H9 (cell line): Measurements from ENCODE around the gene SGMS2. TPM values are rescaled to one million over a fixed set of nuclear protein-coding genes. Genes with fewer than 3 reads are reported as not detected.

Source experiments
- DNase-seq: peaks from one replicate; pipeline ENCODE4 v3.0.0-alpha.2; 2017
- H2AFZ ChIP-seq: one replicate; pipeline ENCODE4 v1.6.1; 2013; ENCODE audit warnings: mild to moderate bottlenecking, low read length, control low read depth, moderate library complexity
- H2AK5ac ChIP-seq: 2 replicates; pipeline ENCODE4 v1.6.1; 2013; ENCODE audit warnings: low read length, control low read depth, mixed read lengths; ENCODE audit not compliant: insufficient read length
- H2BK120ac ChIP-seq: one replicate; pipeline ENCODE4 v1.6.1; 2013; ENCODE audit warnings: low read depth, mild to moderate bottlenecking, low read length, control low read depth, inconsistent platforms; ENCODE audit not compliant: poor library complexity, severe bottlenecking
- H2BK12ac ChIP-seq: 2 replicates; pipeline ENCODE4 v1.6.1; 2013; ENCODE audit warnings: low read length, control low read depth, mixed read lengths, low read depth; ENCODE audit not compliant: insufficient read length
- H2BK15ac ChIP-seq: 2 replicates; pipeline ENCODE4 v1.6.1; 2013; ENCODE audit warnings: low read depth, low read length, control low read depth
- H2BK20ac ChIP-seq: one replicate; pipeline ENCODE4 v1.6.1; 2013; ENCODE audit warnings: low read depth, mild to moderate bottlenecking, low read length, control low read depth, inconsistent platforms; ENCODE audit not compliant: poor library complexity, severe bottlenecking
- H2BK5ac ChIP-seq: 2 replicates; pipeline ENCODE4 v1.6.1; 2013; ENCODE audit warnings: low read length, control low read depth, mixed read lengths; ENCODE audit not compliant: insufficient read length
- H3K14ac ChIP-seq: 2 replicates; pipeline ENCODE4 v1.6.1; 2013; ENCODE audit warnings: low read length, control low read depth; ENCODE audit not compliant: insufficient read depth
- H3K18ac ChIP-seq: 2 replicates; pipeline ENCODE4 v1.6.1; 2013; ENCODE audit warnings: low read depth, mild to moderate bottlenecking, mixed read lengths, low read length, control low read depth; ENCODE audit not compliant: insufficient read length
- H3K23ac ChIP-seq: 2 replicates; pipeline ENCODE4 v1.6.1; 2013; ENCODE audit warnings: low read length, control low read depth, mixed read lengths, low read depth; ENCODE audit not compliant: insufficient read length
- H3K23me2 ChIP-seq: 2 replicates; pipeline ENCODE4 v1.6.1; 2013; ENCODE audit warnings: low read depth, mild to moderate bottlenecking, mixed read lengths, low read length, control low read depth; ENCODE audit not compliant: insufficient read length, poor library complexity, severe bottlenecking
- H3K27ac ChIP-seq: 2 replicates; pipeline ENCODE4 v1.5.1; 2013; ENCODE audit warnings: low read length, control low read depth, mixed read lengths, low read depth; ENCODE audit not compliant: insufficient read length
- H3K27me3 ChIP-seq: 2 replicates; pipeline ENCODE4 v1.6.1; 2013; ENCODE audit warnings: low read length, control low read depth, inconsistent platforms; ENCODE audit not compliant: insufficient read depth
- H3K4ac ChIP-seq: 2 replicates; pipeline ENCODE4 v1.6.1; 2013; ENCODE audit warnings: low read depth, mild to moderate bottlenecking, control low read depth, inconsistent platforms, low read length, moderate library complexity
- H3K4me1 ChIP-seq: 2 replicates; pipeline ENCODE4 v1.6.1; 2013; ENCODE audit warnings: low read length, control low read depth, inconsistent platforms; ENCODE audit not compliant: insufficient read depth
- H3K4me2 ChIP-seq: 2 replicates; pipeline ENCODE4 v1.6.1; 2013; ENCODE audit warnings: low read length, control low read depth, mixed read lengths; ENCODE audit not compliant: insufficient read length, insufficient read depth
- H3K56ac ChIP-seq: 2 replicates; pipeline ENCODE4 v1.6.1; 2013; ENCODE audit warnings: low read depth, mild to moderate bottlenecking, mixed read lengths, low read length, control low read depth; ENCODE audit not compliant: insufficient read length
- H3K79me1 ChIP-seq: 2 replicates; pipeline ENCODE4 v1.6.1; 2013; ENCODE audit warnings: low read depth, mild to moderate bottlenecking, moderate library complexity, low read length, control low read depth, inconsistent platforms; ENCODE audit not compliant: insufficient read depth, poor library complexity, severe bottlenecking
- H3K79me2 ChIP-seq: 2 replicates; pipeline ENCODE4 v1.6.1; 2013; ENCODE audit warnings: low read length, control low read depth, inconsistent platforms; ENCODE audit not compliant: insufficient read depth
- H3K9ac ChIP-seq: 2 replicates; pipeline ENCODE4 v1.6.1; 2013; ENCODE audit warnings: low read length, control low read depth, mixed read lengths; ENCODE audit not compliant: insufficient read length; ENCODE audit errors: extremely low read depth
- H3K9me3 ChIP-seq: one replicate; pipeline ENCODE4 v1.6.1; 2013; ENCODE audit warnings: low read depth, low read length, inconsistent platforms; ENCODE audit not compliant: control insufficient read depth
- H3T11ph ChIP-seq: one replicate; pipeline ENCODE4 v1.6.1; 2013; ENCODE audit warnings: mild to moderate bottlenecking, low read length, control low read depth, inconsistent platforms
- H4K20me1 ChIP-seq: one replicate; pipeline ENCODE4 v1.6.1; 2013; ENCODE audit not compliant: control insufficient read depth, insufficient read length, insufficient read depth
- H4K5ac ChIP-seq: 2 replicates; pipeline ENCODE4 v1.6.1; 2013; ENCODE audit warnings: low read depth, mild to moderate bottlenecking, mixed read lengths, low read length, control low read depth; ENCODE audit not compliant: insufficient read length
- H4K8ac ChIP-seq: replicated peaks from 2 replicates; pipeline ENCODE4 v1.6.1; 2013; ENCODE audit warnings: low read length, control low read depth, mixed read lengths, low read depth; ENCODE audit not compliant: insufficient read length
- H4K91ac ChIP-seq: 2 replicates; pipeline ENCODE4 v1.6.1; 2013; ENCODE audit warnings: low read depth, mild to moderate bottlenecking, moderate library complexity, mixed read lengths, low read length, control low read depth; ENCODE audit not compliant: insufficient read length
- H3K27ac Mint-ChIP-seq, 3 experiments: 2 replicates in 2 of 3; 3 replicates in 1 of 3; pipeline ENCODE4 v1.8.0; 2020 to 2021; ENCODE audit warnings: mixed read lengths in 3 of 3, mild to moderate bottlenecking in 1 of 3, moderate library complexity in 1 of 3
- H3K27me3 Mint-ChIP-seq: 2 replicates; pipeline ENCODE4 v1.8.0; 2021; ENCODE audit warnings: low read depth, mild to moderate bottlenecking, moderate library complexity, mixed read lengths
- H3K36me3 Mint-ChIP-seq, 3 experiments: 2 replicates in 2 of 3; 3 replicates in 1 of 3; pipeline ENCODE4 v1.8.0; 2020 to 2021; ENCODE audit warnings: low read depth in 3 of 3, mixed read lengths in 3 of 3; ENCODE audit not compliant: insufficient read depth in 1 of 3
- H3K4me1 Mint-ChIP-seq, 2 experiments: 2 replicates each; pipeline ENCODE4 v1.8.0; 2020; ENCODE audit warnings: mixed read lengths in 2 of 2
- H3K4me3 Mint-ChIP-seq, 2 experiments: 2 replicates in 1 of 2; 3 replicates in 1 of 2; pipeline ENCODE4 v1.8.0; 2020 to 2021; ENCODE audit warnings: mild to moderate bottlenecking in 2 of 2, mixed read lengths in 2 of 2, moderate library complexity in 1 of 2
- H3K9me3 Mint-ChIP-seq, 2 experiments: 2 replicates in 1 of 2; 3 replicates in 1 of 2; pipeline ENCODE4 v1.8.0; 2020; ENCODE audit warnings: mild to moderate bottlenecking in 2 of 2, mixed read lengths in 2 of 2, moderate library complexity in 1 of 2
- WGBS: extraction: QIAGEN DNeasy Blood & Tissue Kit; methylation state at CpG from one replicate; pipeline ENCODE4 v1.1.7; 2013; ENCODE audit warnings: missing lambda C conversion rate, low lambda C conversion rate, mixed read lengths; ENCODE audit not compliant: insufficient read length; ENCODE audit errors: extremely low coverage; 5-methylcytosine and 5-hydroxymethylcytosine counted together
- total RNA-seq: library from RNA; stranded (reverse); gene quantifications from 2 replicates; pipeline ENCODE4 v1.2.1, GENCODE V29; 2021
- TF ChIP-seq, protein P1 (sequence below): fragments of 200-600 bp; sonication (generic); conservative IDR thresholded peaks from 3 replicates; pipeline ENCODE4 v1.8.0; 2021; ENCODE audit warnings: antibody characterized with exemption, mild to moderate bottlenecking

The SGMS2 gene
- total RNA-seq, 1 experiment from 2014 or later = 9.7 TPM

DNA sequence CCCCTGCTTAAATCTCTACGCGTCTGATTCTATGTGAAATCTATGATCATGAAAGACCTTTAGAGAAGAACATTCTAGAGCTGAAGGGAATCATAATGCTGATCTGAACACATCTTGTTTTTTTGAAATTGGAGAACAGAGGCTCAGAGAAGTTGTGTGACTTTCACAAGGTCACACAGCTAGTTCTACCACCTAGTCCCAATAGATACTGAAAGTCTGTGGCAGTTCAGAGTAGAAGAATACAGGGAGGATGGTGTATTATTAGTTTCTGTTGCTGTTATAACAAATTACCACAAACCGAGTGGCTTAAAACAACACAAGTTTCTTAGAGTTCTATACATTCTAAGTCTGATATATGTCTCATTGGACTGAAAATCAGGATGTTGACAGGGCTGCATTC, 121.1 kb downstream of the SGMS2 start:
- Mint-ChIP-seq H3K4me1 (no peaks in the 10 kb centered on the region), H3K27me3 (no peaks in the 10 kb centered on the region), H3K9me3 (no peaks in the 10 kb centered on the region), H3K27ac (no peak overlapping the region), H3K36me3 (peaks cover 7 to 47% (median 23%) of the 10 kb centered on the region in 3 experiments; a peak in 5 of 7 replicates), H3K4me3 (no peak overlapping the region)
- DNase-seq = no peak
- H2BK15ac ChIP-seq = no peak overlapping the region
- H3K56ac ChIP-seq = no peak overlapping the region
- H2BK5ac ChIP-seq = no peak overlapping the region
- no peak overlapping the region for H3K23ac ChIP-seq
- H3K9ac ChIP-seq = no peak overlapping the region
- H3K4me1 ChIP-seq = no peaks in the 10 kb centered on the region
- H2BK20ac ChIP-seq = no peak overlapping the region
- H3K79me1 ChIP-seq = no peaks in the 10 kb centered on the region
- H2AK5ac ChIP-seq = no peak overlapping the region
- no CpG with 5 or more reads among the region's 3 CpGs for WGBS
- no peaks in the 10 kb centered on the region for H4K20me1 ChIP-seq
- no peaks in the 10 kb centered on the region for H3K27me3 ChIP-seq
- no peaks in the 10 kb centered on the region for H3K9me3 ChIP-seq
- no peak overlapping the region for H4K5ac ChIP-seq
- no peaks in the 10 kb centered on the region for H3K23me2 ChIP-seq
- no peak overlapping the region for H2BK12ac ChIP-seq
- H2BK120ac ChIP-seq = no peak overlapping the region
- no peak overlapping the region for H3K4me2 ChIP-seq
- no peak overlapping the region for H3K4ac ChIP-seq
- no peak overlapping the region for H2AFZ ChIP-seq
- TF ChIP-seq, protein P1, sequence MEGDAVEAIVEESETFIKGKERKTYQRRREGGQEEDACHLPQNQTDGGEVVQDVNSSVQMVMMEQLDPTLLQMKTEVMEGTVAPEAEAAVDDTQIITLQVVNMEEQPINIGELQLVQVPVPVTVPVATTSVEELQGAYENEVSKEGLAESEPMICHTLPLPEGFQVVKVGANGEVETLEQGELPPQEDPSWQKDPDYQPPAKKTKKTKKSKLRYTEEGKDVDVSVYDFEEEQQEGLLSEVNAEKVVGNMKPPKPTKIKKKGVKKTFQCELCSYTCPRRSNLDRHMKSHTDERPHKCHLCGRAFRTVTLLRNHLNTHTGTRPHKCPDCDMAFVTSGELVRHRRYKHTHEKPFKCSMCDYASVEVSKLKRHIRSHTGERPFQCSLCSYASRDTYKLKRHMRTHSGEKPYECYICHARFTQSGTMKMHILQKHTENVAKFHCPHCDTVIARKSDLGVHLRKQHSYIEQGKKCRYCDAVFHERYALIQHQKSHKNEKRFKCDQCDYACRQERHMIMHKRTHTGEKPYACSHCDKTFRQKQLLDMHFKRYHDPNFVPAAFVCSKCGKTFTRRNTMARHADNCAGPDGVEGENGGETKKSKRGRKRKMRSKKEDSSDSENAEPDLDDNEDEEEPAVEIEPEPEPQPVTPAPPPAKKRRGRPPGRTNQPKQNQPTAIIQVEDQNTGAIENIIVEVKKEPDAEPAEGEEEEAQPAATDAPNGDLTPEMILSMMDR = no peak
- H3T11ph ChIP-seq = no peak overlapping the region
- no peak overlapping the region for H3K18ac ChIP-seq
- no peak overlapping the region for H4K8ac ChIP-seq
- H3K14ac ChIP-seq = no peak overlapping the region
- H3K27ac ChIP-seq = no peak overlapping the region
- H4K91ac ChIP-seq = no peak overlapping the region
- H3K79me2 ChIP-seq = no peaks in the 10 kb centered on the region
